Left renal cortex interstitium (tissue), 4 donors: ENCODE results near the gene ZNF766. TPM values are rescaled to one million over a fixed set of nuclear protein-coding genes. Genes with fewer than 3 reads are reported as not detected.

Experiments
- polyA plus RNA-seq, 4 donors: library from polyadenylated mRNA; unstranded; fragments of 120-200 nt; gene quantifications; one replicate each; pipeline ENCODE4 v1.2.1, GENCODE V29; 2013; ENCODE audit not compliant: insufficient read length in 4 of 4

The ZNF766 gene
- polyA plus RNA-seq, 4 donors = 15.2 to 21.6 (median 19.3) TPM

Other genes starting within 250 kb of the ZNF766 start
- 10 to 100 TPM; 15.4 to 19.1 (median 17.4) TPM for gene ZNF614, start 241.2 kb upstream of the ZNF766 start, polyA plus RNA-seq
- gene ZNF432, start 220.7 kb upstream of the ZNF766 start, polyA plus RNA-seq = 10 to 100 TPM; 20.4 to 27.6 (median 24.0) TPM
- gene ZNF841, start 173.8 kb upstream of the ZNF766 start, polyA plus RNA-seq = 10 to 100 TPM; 11.2 to 30.4 (median 18.3) TPM
- 10 to 100 TPM; 16.6 to 19.4 (median 18.7) TPM for gene ZNF616, start 129.6 kb upstream of the ZNF766 start, polyA plus RNA-seq
- gene ZNF836, start 98.0 kb upstream of the ZNF766 start, polyA plus RNA-seq = 10 to 100 TPM; 13.2 to 23.9 (median 17.7) TPM
- gene PPP2R1A, start 79.5 kb upstream of the ZNF766 start, polyA plus RNA-seq = 100 to 1,000 TPM; 408 to 548 (median 464) TPM
- gene ZNF480, start 27.6 kb downstream of the ZNF766 start, polyA plus RNA-seq = 10 to 100 TPM; 14.1 to 19.0 (median 17.4) TPM
- 10 to 100 TPM; 10.5 to 12.9 (median 11.8) TPM for gene ZNF610, start 66.7 kb downstream of the ZNF766 start, polyA plus RNA-seq
- gene ZNF880, start 100.3 kb downstream of the ZNF766 start, polyA plus RNA-seq = 10 to 100 TPM; 19.1 to 28.4 (median 23.0) TPM
- gene ZNF528, start 128.3 kb downstream of the ZNF766 start, polyA plus RNA-seq = 10 to 100 TPM; 22.9 to 64.5 (median 42.1) TPM
- gene ZNF534, start 159.6 kb downstream of the ZNF766 start, polyA plus RNA-seq = under 1 TPM; 0.34 to 0.57 (median 0.45) TPM
- gene ZNF578, start 184.0 kb downstream of the ZNF766 start, polyA plus RNA-seq = 1 to 10 TPM; 5.1 to 8.6 (median 5.8) TPM